Measurements from ENCODE around the gene RIOK2. TPM values are rescaled to one million over a fixed set of nuclear protein-coding genes. Genes with fewer than 3 reads are reported as not detected.

The RIOK2 gene
- total RNA-seq, 2 experiments from 2014 or later, result 24.7 to 28.0 TPM

DNA sequence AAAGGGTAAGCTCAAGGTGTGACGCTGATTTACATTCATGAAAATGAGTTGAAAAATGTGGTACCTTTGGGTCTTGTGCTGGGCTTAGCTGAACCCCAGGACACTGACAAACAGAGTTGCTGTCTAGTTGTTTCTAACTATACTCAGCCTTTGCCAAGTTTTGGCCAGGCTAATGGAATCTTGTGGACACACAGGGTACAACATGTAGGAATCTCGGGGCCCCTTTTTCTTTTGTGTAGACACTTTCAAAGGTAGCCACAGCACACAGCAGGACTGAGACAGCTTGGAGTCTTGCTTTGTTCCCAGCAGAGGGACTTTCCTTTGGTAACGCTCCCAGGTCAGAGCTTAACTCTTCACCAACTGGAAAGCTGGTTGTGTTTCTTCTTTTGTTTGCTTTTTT is 48.4 kb downstream of the RIOK2 start:
- H3K27me3 Mint-ChIP-seq, result peaks cover 15% of the 10 kb centered on the region
- ATAC-seq, result no peak
- H3K27ac Mint-ChIP-seq, result no peak overlapping the region
- H3K36me3 Mint-ChIP-seq, result peaks cover 3% of the 10 kb centered on the region
- no peaks in the 10 kb centered on the region for H3K9me3 Mint-ChIP-seq (ENCODE audit: low read depth)
- CTCF ChIA-PET, result interaction anchor here (1.2 to 1.7 kb wide), 4 partner anchors 12 to 266 kb away, joined by 3 to 5 read pairs (median 4); no protein-coding TSS in a partner anchor
- DNase-seq, result no peak
- H3K4me1 Mint-ChIP-seq, result peaks cover 29% of the 10 kb centered on the region
- no peak overlapping the region for H3K4me3 Mint-ChIP-seq

DNA sequence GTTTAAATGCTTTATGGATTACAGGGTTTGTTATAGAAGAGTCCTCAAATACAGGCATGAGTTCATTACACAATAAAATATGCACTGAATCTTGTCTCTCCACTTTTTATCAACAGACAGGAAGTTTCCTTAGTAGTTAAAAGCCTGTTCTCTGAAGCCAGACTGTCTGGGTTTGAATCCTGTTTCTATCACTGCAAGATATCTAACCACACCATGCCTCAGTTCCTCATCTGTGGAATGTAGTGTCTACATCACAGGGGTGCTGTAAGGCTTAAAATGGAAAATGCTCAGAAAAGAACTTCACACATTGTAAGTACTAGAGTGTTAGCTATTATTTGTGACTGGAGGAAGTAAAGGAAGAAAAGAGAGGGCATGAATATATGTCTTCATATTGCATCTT is 49.9 kb downstream of the RIOK2 start:
- ATAC-seq (no peak), DNase-seq (no peak)
- Mint-ChIP-seq H3K36me3 (peaks cover 3% of the 10 kb centered on the region), H3K4me3 (no peak overlapping the region), H3K4me1 (peaks cover 32% of the 10 kb centered on the region), H3K27ac (no peak overlapping the region), H3K27me3 (peaks cover 17% of the 10 kb centered on the region), H3K9me3 (ENCODE audit: low read depth) (no peaks in the 10 kb centered on the region)
- CTCF ChIA-PET, result interaction anchor here (1.7 kb wide), 1 partner anchor 264 kb away, joined by 5 read pairs; no protein-coding TSS in a partner anchor

DNA sequence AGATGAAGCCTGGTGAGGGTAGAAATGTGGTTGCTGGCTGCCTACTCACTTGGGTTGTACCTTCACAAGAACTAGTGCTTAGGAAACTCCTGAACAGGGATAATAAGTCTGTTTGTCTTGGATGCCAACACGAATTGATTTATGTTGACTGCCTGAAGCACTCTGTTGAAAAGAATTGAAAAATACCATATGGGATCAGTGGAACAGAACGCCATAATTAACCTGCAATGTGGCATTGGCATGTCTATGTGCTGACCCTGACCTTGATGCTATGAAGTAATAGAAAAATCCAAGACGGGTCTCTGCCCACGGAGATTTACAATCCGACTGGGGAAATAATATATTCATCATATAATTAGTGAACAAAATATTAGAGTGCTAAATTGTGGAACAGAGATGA is 51.1 kb downstream of the RIOK2 start:
- DNase-seq (no peak), ATAC-seq (no peak)
- CTCF ChIA-PET, result no interaction called here
- Mint-ChIP-seq H3K36me3 (peaks cover 3% of the 10 kb centered on the region), H3K4me1 (peaks cover 33% of the 10 kb centered on the region), H3K9me3 (ENCODE audit: low read depth) (no peaks in the 10 kb centered on the region), H3K27me3 (peaks cover 18% of the 10 kb centered on the region), H3K4me3 (no peak overlapping the region), H3K27ac (no peak overlapping the region)

GRCh38 chr5:97131139-97131710 is 51.8 kb downstream of the RIOK2 start:
- Mint-ChIP-seq H3K9me3 (ENCODE audit: low read depth) (no peaks in the 10 kb centered on the region), H3K4me3 (no peak overlapping the region), H3K36me3 (peaks cover 3% of the 10 kb centered on the region), H3K4me1 (peaks cover 28% of the 10 kb centered on the region), H3K27ac (no peak overlapping the region), H3K27me3 (peaks cover 20% of the 10 kb centered on the region)
- DNase-seq (no peak), ATAC-seq (no peak)
- CTCF ChIA-PET, result interaction anchor here (1.1 to 1.4 kb wide), 2 partner anchors 11 to 262 kb away, joined by 3 to 4 read pairs; partner anchors contain the start of gene LIX1

GRCh38 chr5:97127727-97128126 is 55.3 kb downstream of the RIOK2 start:
- ATAC-seq (no peak), DNase-seq (no peak)
- H3K4me1 Mint-ChIP-seq, result peaks cover 10% of the 10 kb centered on the region
- H3K9me3 Mint-ChIP-seq (ENCODE audit: low read depth), result no peaks in the 10 kb centered on the region
- peaks cover 1% of the 10 kb centered on the region for H3K36me3 Mint-ChIP-seq
- CTCF ChIA-PET, result no interaction called here
- H3K27ac Mint-ChIP-seq, result no peak overlapping the region
- peaks cover 37% of the 10 kb centered on the region for H3K27me3 Mint-ChIP-seq
- H3K4me3 Mint-ChIP-seq, result no peak overlapping the region

- H3K27ac Mint-ChIP-seq, result no peak overlapping the region
- H3K36me3 Mint-ChIP-seq, result no peaks in the 10 kb centered on the region
- H3K27me3 Mint-ChIP-seq, result peaks cover 33% of the 10 kb centered on the region
- ATAC-seq (no peak), DNase-seq (no peak)
- peaks cover 6% of the 10 kb centered on the region for H3K4me1 Mint-ChIP-seq
- no peak overlapping the region for H3K4me3 Mint-ChIP-seq
- no peaks in the 10 kb centered on the region for H3K9me3 Mint-ChIP-seq (ENCODE audit: low read depth)
- CTCF ChIA-PET, result interaction anchor here (1.0 kb wide), 1 partner anchor 16 kb away, joined by 4 read pairs; no protein-coding TSS in a partner anchor
Observed at GRCh38 chr5:97125125-97125683, 57.8 kb downstream of the RIOK2 start.

DNA sequence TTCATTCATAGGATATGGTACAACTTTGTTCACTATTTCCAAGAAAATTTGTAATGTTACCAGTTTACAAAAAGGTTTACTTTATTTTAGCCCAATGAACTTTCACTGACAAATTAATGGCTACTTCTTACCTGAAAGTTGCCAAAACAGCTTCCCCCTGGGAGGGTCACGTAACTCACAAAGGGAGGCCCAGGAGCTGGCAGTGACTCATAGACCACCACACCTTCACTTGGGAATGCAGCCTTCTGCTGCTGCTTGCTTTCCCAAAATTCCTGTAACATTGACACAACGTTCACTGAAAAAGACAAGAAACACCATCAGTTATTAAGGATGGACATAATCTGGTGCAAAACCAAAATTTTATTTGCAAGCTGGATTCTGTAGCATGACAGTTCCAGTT is 58.7 kb downstream of the RIOK2 start:
- Mint-ChIP-seq H3K27ac (no peak overlapping the region), H3K27me3 (peaks cover 35% of the 10 kb centered on the region), H3K36me3 (no peaks in the 10 kb centered on the region), H3K9me3 (ENCODE audit: low read depth) (no peaks in the 10 kb centered on the region), H3K4me1 (peaks cover 6% of the 10 kb centered on the region), H3K4me3 (no peak overlapping the region)
- CTCF ChIA-PET, result no interaction called here
- DNase-seq, result no peak
- ATAC-seq, result no peak

GRCh38 chr5:97121848-97122247 is 61.2 kb downstream of the RIOK2 start:
- no peak overlapping the region for H3K27ac Mint-ChIP-seq
- no peak for DNase-seq
- CTCF ChIA-PET, result no interaction called here
- no peak overlapping the region for H3K4me3 Mint-ChIP-seq
- no peaks in the 10 kb centered on the region for H3K9me3 Mint-ChIP-seq (ENCODE audit: low read depth)
- H3K27me3 Mint-ChIP-seq, result peaks cover 24% of the 10 kb centered on the region
- H3K4me1 Mint-ChIP-seq, result no peaks in the 10 kb centered on the region
- H3K36me3 Mint-ChIP-seq, result peaks cover 2% of the 10 kb centered on the region
- ATAC-seq, result no peak

DNA sequence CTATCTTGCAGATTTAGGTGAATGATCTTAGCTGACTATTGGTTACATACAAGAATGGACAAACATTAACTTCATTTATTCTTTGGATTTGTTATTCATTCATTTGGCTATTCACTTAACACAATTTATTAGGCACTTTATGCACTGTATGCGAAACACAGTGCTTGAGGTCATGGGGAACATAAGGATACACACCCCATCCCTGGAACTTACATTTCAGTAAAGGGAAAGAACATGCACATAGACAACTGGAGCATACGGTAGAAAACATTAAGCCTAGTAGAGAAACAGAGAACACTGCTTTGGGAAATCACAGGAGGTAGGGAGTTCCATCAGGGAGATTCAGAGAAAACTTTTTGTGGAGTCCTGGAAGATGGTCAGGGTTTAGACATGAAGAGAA is 62.9 kb downstream of the RIOK2 start:
- CTCF ChIA-PET, result no interaction called here
- no peaks in the 10 kb centered on the region for H3K9me3 Mint-ChIP-seq (ENCODE audit: low read depth)

DNA sequence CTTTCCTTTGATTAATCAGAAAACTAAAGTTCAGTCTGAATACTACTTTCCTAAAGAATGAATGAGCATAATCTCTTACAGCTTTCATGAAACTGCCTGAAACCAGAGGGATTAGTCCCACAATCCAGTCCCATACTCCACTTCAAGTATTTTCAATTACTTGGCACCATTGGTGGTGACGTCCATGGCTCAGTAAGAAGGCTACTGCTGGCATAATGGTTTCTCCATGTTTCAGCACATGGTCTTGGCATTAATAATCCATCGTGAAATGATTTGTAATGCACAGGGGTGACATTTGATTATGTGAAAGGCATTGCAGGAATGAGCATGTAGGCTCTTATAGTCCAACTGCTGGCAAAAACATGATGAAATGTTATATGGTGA is 64.0 kb downstream of the RIOK2 start:
- ATAC-seq (no peak), DNase-seq (no peak)
- Mint-ChIP-seq H3K27me3 (peaks cover 18% of the 10 kb centered on the region), H3K4me1 (no peaks in the 10 kb centered on the region), H3K4me3 (no peak overlapping the region), H3K27ac (no peak overlapping the region), H3K9me3 (ENCODE audit: low read depth) (no peaks in the 10 kb centered on the region), H3K36me3 (peaks cover 2% of the 10 kb centered on the region)
- CTCF ChIA-PET, result interaction anchor here (1.5 kb wide), 1 partner anchor 8 kb away, joined by 4 read pairs; no protein-coding TSS in a partner anchor

More for the DNA sequence above, 62.9 kb downstream of the RIOK2 start:
- Mint-ChIP-seq H3K27me3 (peaks cover 18% of the 10 kb centered on the region), H3K4me3 (no peak overlapping the region), H3K27ac (no peak overlapping the region), H3K36me3 (peaks cover 2% of the 10 kb centered on the region), H3K4me1 (no peaks in the 10 kb centered on the region)
- DNase-seq (no peak), ATAC-seq (no peak)

GRCh38 chr5:97118261-97119006 is 64.6 kb downstream of the RIOK2 start:
- Mint-ChIP-seq H3K27me3 (peaks cover 13% of the 10 kb centered on the region), H3K36me3 (peaks cover 2% of the 10 kb centered on the region), H3K4me1 (no peaks in the 10 kb centered on the region), H3K9me3 (ENCODE audit: low read depth) (no peaks in the 10 kb centered on the region), H3K27ac (no peak overlapping the region), H3K4me3 (no peak overlapping the region)
- no peak for DNase-seq
- no peak for ATAC-seq
- CTCF ChIA-PET, result interaction anchor here (1.5 kb wide), 1 partner anchor 8 kb away, joined by 4 read pairs; no protein-coding TSS in a partner anchor

- ATAC-seq (no peak), DNase-seq (no peak)
- Mint-ChIP-seq H3K4me3 (no peak overlapping the region), H3K27ac (no peak overlapping the region), H3K27me3 (peaks cover 3% of the 10 kb centered on the region), H3K9me3 (ENCODE audit: low read depth) (no peaks in the 10 kb centered on the region), H3K36me3 (peaks cover 2% of the 10 kb centered on the region), H3K4me1 (no peaks in the 10 kb centered on the region)
- CTCF ChIA-PET, result no interaction called here
Observed at GRCh38 chr5:97115932-97116331, 67.1 kb downstream of the RIOK2 start.

DNA sequence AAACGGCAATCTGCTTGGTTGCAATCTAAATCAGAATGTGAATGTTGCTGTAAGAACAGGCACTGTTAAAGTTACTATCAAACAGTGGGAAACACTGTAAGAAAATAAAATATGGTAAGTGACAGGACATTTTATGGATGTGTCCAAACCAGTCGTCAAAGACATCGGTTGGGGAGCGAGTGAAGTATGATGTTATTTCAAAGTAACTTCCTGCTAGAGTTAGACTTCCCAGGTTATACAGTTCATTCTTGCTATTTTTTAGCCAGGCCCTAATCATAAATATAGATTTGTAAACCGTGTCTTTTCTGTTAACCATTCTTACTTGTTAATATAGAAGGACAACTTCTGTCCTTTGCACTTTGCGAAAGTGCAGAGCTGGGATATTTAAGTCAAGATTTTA is 70.8 kb downstream of the RIOK2 start:
- no peaks in the 10 kb centered on the region for H3K36me3 Mint-ChIP-seq
- peaks cover 3% of the 10 kb centered on the region for H3K27me3 Mint-ChIP-seq
- CTCF ChIA-PET, result no interaction called here
- H3K9me3 Mint-ChIP-seq (ENCODE audit: low read depth), result no peaks in the 10 kb centered on the region
- DNase-seq, result no peak
- no peak for ATAC-seq
- no peaks in the 10 kb centered on the region for H3K4me1 Mint-ChIP-seq
- no peak overlapping the region for H3K27ac Mint-ChIP-seq
- H3K4me3 Mint-ChIP-seq, result no peak overlapping the region

DNA sequence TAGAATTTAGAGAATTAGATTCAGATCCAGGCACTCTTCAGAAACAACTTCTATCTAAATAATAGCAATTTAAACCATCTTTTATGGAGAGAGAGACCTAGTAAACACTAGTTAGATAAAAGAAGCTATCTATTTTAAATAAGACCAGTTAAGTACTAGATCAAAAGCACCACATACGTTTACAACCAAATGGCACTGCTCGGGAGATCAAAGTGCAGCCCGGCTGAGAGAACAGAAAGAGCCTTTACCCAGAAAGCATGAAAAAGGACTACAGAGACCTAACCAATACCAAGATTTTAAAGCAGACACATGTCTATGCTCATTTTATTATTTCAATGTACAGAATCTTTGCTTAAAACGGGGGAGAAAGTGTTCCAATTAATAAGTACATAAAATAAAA is 71.4 kb downstream of the RIOK2 start:
- Mint-ChIP-seq H3K36me3 (no peaks in the 10 kb centered on the region), H3K27me3 (peaks cover 3% of the 10 kb centered on the region), H3K27ac (no peak overlapping the region), H3K4me3 (no peak overlapping the region), H3K4me1 (no peaks in the 10 kb centered on the region), H3K9me3 (ENCODE audit: low read depth) (no peaks in the 10 kb centered on the region)
- no peak for ATAC-seq
- DNase-seq, result no peak
- CTCF ChIA-PET, result no interaction called here

All from activated CD8-positive, alpha-beta memory T cell treated with anti-CD3 and anti-CD28 coated beads, Interleukin-2, amount 10 ng/mL, durations not matched to agents 7 days and 5 days (primary cell).